GM12878 (cell line): ENCODE measurements around the gene PHC2. TPM values are rescaled to one million over a fixed set of nuclear protein-coding genes. Genes with fewer than 3 reads are reported as not detected.
A peak's percentile ranks its signal among the peaks of the same experiment; 100 is the strongest.

ENCODE experiments used
- ATAC-seq: fragments of 200-7000 bp; cut with Tn5 transposase; 3 replicates; pipeline ENCODE4 v1.9.1; 2020; ENCODE audit warnings: mild to moderate bottlenecking, moderate library complexity
- BruUV-seq: library from RNA; stranded (reverse); fragments of 400-500 nt; replicated peaks from 2 replicates; lab custom pipeline; 2021; lab: Mats Ljungman, UMichigan
- CTCF ChIA-PET: fragments of 300-600 bp; sonication (Branson Sonifier 250); formaldehyde crosslinking; extraction: SDS; loops from one replicate; lab custom pipeline; 2021; ENCODE audit warnings: inconsistent platforms; lab: Yijun Ruan, JAX
- POLR2A ChIA-PET: fragments of 350-600 bp; formaldehyde crosslinking; extraction: SDS; loops from one replicate; lab custom pipeline; 2021; ENCODE audit warnings: inconsistent platforms; lab: Charles Lee
- RAD21 ChIA-PET: fragments of 300-600 bp; sonication (Branson Sonifier 250); formaldehyde crosslinking; loops from one replicate; lab custom pipeline; 2023; ENCODE audit warnings: antibody characterized with exemption; ENCODE audit not compliant: unreplicated experiment; lab: Charles Lee
- SMC1A ChIA-PET: fragments of 300-600 bp; sonication (Branson Sonifier 250); formaldehyde crosslinking; loops from one replicate; lab custom pipeline; 2023; ENCODE audit not compliant: unreplicated experiment, uncharacterized antibody; lab: Charles Lee
- DNase-seq: peaks from one replicate; pipeline ENCODE4 v3.0.0-alpha.2; 2011; ENCODE audit warnings: low read depth, low spot score
- FAIRE-seq: peaks from 3 replicates; lab custom pipeline; 2011; peaks lifted over from hg19 to GRCh38; lab: Jason Lieb, UNC
- H2AFZ ChIP-seq: 2 replicates; pipeline ENCODE4 v1.6.0; 2011; ENCODE audit warnings: low read depth, low read length, control low read depth; ENCODE audit not compliant: control insufficient read depth
- H3K27ac ChIP-seq: 2 replicates; pipeline ENCODE4 v1.5.1; 2011; ENCODE audit warnings: control low read depth; ENCODE audit not compliant: control insufficient read depth, insufficient read depth
- H3K27me3 ChIP-seq, 2 experiments: replicated peaks in 1 of 2; 2 replicates each; pipeline versions ENCODE4 v1.6.0 to v1.6.1; 2011; ENCODE audit warnings: low read length in 1 of 2; ENCODE audit not compliant: control insufficient read depth in 2 of 2, insufficient read depth in 2 of 2
- H3K36me3 ChIP-seq, 2 experiments: 2 replicates each; pipeline ENCODE4 v1.5.1; 2011; ENCODE audit warnings: low read length in 1 of 2; ENCODE audit not compliant: control insufficient read depth in 2 of 2, insufficient read depth in 2 of 2
- H3K4me1 ChIP-seq: 2 replicates; pipeline ENCODE4 v1.6.1; 2011; ENCODE audit warnings: mild to moderate bottlenecking, low read length, moderate library complexity, mixed read lengths; ENCODE audit not compliant: control insufficient read depth, insufficient read depth
- H3K4me2 ChIP-seq: 2 replicates; pipeline ENCODE4 v1.6.0; 2011; ENCODE audit warnings: control low read depth; ENCODE audit not compliant: control insufficient read depth, insufficient read depth
- H3K4me3 ChIP-seq: fragments of 200-600 bp; sonication (generic); 2 replicates; pipeline ENCODE4 v1.5.1; 2016
- H3K79me2 ChIP-seq: 2 replicates; pipeline ENCODE4 v1.6.0; 2011; ENCODE audit warnings: low read length; ENCODE audit not compliant: control insufficient read depth, insufficient read depth
- H3K9ac ChIP-seq: 2 replicates; pipeline ENCODE4 v1.8.0; 2011; ENCODE audit warnings: low read length, control low read depth, mixed read lengths; ENCODE audit not compliant: control insufficient read depth, insufficient read depth
- H3K9me3 ChIP-seq: replicated peaks from 3 replicates; pipeline ENCODE4 v1.5.1; 2011; ENCODE audit warnings: mild to moderate bottlenecking, low read length; ENCODE audit not compliant: control insufficient read depth, insufficient read depth
- H4K20me1 ChIP-seq: 2 replicates; pipeline ENCODE4 v1.6.0; 2011; ENCODE audit not compliant: control insufficient read depth, insufficient read depth
- HSF1 ChIP-seq: fragments of 150-350 bp; IDR thresholded peaks from 2 replicates; pipeline ENCODE4 v1.6.1; 2014; ENCODE audit warnings: mild to moderate bottlenecking, low read depth, low read length
- IKZF2 ChIP-seq, 2 experiments: fragments of 450-650 bp; IDR thresholded peaks; 2 replicates each; pipeline ENCODE4 v1.6.1; 2017; ENCODE audit warnings: mild to moderate bottlenecking in 2 of 2, moderate library complexity in 2 of 2
- KDM1A ChIP-seq: fragments of 200-600 bp; sonication (generic); IDR thresholded peaks from 2 replicates; pipeline ENCODE4 v1.6.1; 2016; ENCODE audit warnings: borderline replicate concordance
- NR2C1 ChIP-seq: fragments of 450-650 bp; IDR thresholded peaks from 2 replicates; pipeline ENCODE4 v1.6.1; 2017; ENCODE audit warnings: antibody characterized with exemption, mild to moderate bottlenecking, moderate library complexity
- RUNX3 ChIP-seq: IDR thresholded peaks from 2 replicates; pipeline ENCODE4 v1.6.1; 2012; ENCODE audit warnings: low read length, inconsistent platforms
- WGBS: methylation state at CpG from one replicate; pipeline ENCODE4 v1.1.6; 2016; ENCODE audit warnings: low lambda C conversion rate; ENCODE audit not compliant: insufficient replicate concordance, insufficient coverage; ENCODE audit errors: missing lambda C conversion rate; 5-methylcytosine and 5-hydroxymethylcytosine counted together
- in situ Hi-C: fragments of 300-500 bp; cut with MboI; formaldehyde crosslinking; loops from 9 replicates; pipeline ENCODE4 v1.14.3; 2018; ENCODE audit warnings: mixed read lengths
- intact Hi-C: fragments of 100-400 bp; cut with micrococcal nuclease; formaldehyde crosslinking; loops from one replicate; pipeline ENCODE4 v1.14.2; 2022; ENCODE audit not compliant: unreplicated experiment
- polyA plus RNA-seq, 11 experiments: library from polyadenylated mRNA; depleted of rRNA in 4 of 11; unstranded in 6 of 11; stranded (reverse) in 5 of 11; fragments of >200 nt; fragmentation: Nextera tagmentation in 4 of 11; fragmentation: Illumina TruSeq in 1 of 11; extraction: Ambion mirVana in 4 of 11; extraction: Trizol in 1 of 11; gene quantifications; 1 replicate in 1 of 11; 2 replicates in 10 of 11; pipeline versions ENCODE4 v1.2.1 to v1.2.3, GENCODE V29; 2011 to 2016; ENCODE audit warnings: inconsistent platforms in 2 of 11, missing spikeins in 2 of 11, low read depth in 1 of 11
- total RNA-seq, 4 experiments: library from RNA; depleted of rRNA in 3 of 4; stranded (reverse); fragments of >200 nt in 3 of 4; fragmentation: Illumina TruSeq in 1 of 4; extraction: Trizol in 1 of 4; gene quantifications; 2 replicates each; pipeline versions ENCODE4 v1.2.1 to v1.2.3, GENCODE V29; 2013 to 2021
- TF ChIP-seq, protein P1 (sequence below): fragments of 450-650 bp; IDR thresholded peaks from 2 replicates; pipeline ENCODE4 v1.6.1; 2016; ENCODE audit warnings: mild to moderate bottlenecking, moderate library complexity, borderline replicate concordance

The PHC2 gene
- total and polyA plus RNA-seq, 10 of the 15 experiments (the other 5 are each of a cell fraction or from before 2014, with no cell fraction given), result 2.0 to 35.9 (median 16.4) TPM

DNA sequence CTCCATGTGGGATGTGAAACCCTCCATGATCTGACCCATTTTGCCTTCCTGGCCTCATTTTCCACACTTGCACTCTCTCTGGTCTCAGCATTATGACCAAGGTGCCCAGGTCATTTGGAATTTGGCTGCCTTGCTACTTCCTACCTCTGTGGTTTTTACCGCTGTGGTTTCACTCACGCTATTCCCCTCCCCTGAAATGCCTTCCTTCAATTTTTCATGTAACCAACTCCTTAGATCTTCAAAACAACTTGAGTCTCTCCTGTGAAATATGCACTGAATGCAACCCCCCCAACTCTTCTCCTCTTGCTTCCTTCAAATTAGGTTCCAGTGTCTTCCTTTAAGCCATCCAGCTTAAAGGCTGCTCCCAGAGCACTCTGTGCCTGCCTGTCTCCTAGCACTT, 50.1 kb downstream of the PHC2 start:
- Histone ChIP-seq H3K9ac (no peak overlapping the region), H3K4me3 (no peak overlapping the region), H4K20me1 (no peaks in the 10 kb centered on the region), H3K4me2 (no peak overlapping the region), H2AFZ (no peak overlapping the region), H3K27ac (no peak overlapping the region), H3K9me3 (no peaks in the 10 kb centered on the region), H3K4me1 (peaks cover 9% of the 10 kb centered on the region), H3K79me2 (no peaks in the 10 kb centered on the region), H3K36me3 (no peaks in the 10 kb centered on the region), H3K27me3 (no peaks in the 10 kb centered on the region)
- FAIRE-seq, result no peak
- in situ Hi-C loops, result no loop called here
- 21% methylated on average over 2 of the region's 2 CpGs for WGBS
- ChIA-PET CTCF (interaction anchor here (0.9 kb wide), 1 partner anchor 9 kb away, joined by 3 read pairs; no protein-coding TSS in a partner anchor), SMC1A (interaction anchor here (1.0 to 1.2 kb wide), 2 partner anchors 9 to 18 kb away, joined by 3 to 4 read pairs; no protein-coding TSS in a partner anchor), RAD21 (no interaction called here), POLR2A (no interaction called here)
- intact Hi-C loops, result no loop called here
- no TSS peak for BruUV-seq
- no peak for DNase-seq
- TF ChIP-seq RUNX3 (peak; percentile 38; the same call in 1 of the 2 replicates), IKZF2 (IDR thresholded peaks at IDR 0.05) (no peak), HSF1 (no peak), KDM1A (no peak), NR2C1 (no peak)
- TF ChIP-seq, protein P1, sequence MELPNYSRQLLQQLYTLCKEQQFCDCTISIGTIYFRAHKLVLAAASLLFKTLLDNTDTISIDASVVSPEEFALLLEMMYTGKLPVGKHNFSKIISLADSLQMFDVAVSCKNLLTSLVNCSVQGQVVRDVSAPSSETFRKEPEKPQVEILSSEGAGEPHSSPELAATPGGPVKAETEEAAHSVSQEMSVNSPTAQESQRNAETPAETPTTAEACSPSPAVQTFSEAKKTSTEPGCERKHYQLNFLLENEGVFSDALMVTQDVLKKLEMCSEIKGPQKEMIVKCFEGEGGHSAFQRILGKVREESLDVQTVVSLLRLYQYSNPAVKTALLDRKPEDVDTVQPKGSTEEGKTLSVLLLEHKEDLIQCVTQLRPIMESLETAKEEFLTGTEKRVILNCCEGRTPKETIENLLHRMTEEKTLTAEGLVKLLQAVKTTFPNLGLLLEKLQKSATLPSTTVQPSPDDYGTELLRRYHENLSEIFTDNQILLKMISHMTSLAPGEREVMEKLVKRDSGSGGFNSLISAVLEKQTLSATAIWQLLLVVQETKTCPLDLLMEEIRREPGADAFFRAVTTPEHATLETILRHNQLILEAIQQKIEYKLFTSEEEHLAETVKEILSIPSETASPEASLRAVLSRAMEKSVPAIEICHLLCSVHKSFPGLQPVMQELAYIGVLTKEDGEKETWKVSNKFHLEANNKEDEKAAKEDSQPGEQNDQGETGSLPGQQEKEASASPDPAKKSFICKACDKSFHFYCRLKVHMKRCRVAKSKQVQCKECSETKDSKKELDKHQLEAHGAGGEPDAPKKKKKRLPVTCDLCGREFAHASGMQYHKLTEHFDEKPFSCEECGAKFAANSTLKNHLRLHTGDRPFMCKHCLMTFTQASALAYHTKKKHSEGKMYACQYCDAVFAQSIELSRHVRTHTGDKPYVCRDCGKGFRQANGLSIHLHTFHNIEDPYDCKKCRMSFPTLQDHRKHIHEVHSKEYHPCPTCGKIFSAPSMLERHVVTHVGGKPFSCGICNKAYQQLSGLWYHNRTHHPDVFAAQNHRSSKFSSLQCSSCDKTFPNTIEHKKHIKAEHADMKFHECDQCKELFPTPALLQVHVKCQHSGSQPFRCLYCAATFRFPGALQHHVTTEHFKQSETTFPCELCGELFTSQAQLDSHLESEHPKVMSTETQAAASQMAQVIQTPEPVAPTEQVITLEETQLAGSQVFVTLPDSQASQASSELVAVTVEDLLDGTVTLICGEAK, result no peak
- no peak for ATAC-seq
